ENCODE data around the gene PABPC3.

PABPC3 gene

GRCh38 chr13:25135896-25136295 is 40.0 kb downstream of the PABPC3 start:
- no peak for TF ChIP-seq CTCF (IDR thresholded peaks at IDR 0.05; ENCODE audit: low read depth, low read length, missing control alignments)
- in situ Hi-C loops (cut with HindIII; ENCODE audit: low sequenced_read_pairs) = no loop called here
- no peak overlapping the region for H3K4me3 ChIP-seq (ENCODE audit: low read depth, low read length)
- no peak for DNase-seq (ENCODE audit: low read depth)

GRCh38 chr13:25136880-25137787 is 41.2 kb downstream of the PABPC3 start:
- no peak for DNase-seq (ENCODE audit: low read depth)

GRCh38 chr13:25137788-25138115 is 41.8 kb downstream of the PABPC3 start:
- in situ Hi-C loops (cut with HindIII; ENCODE audit: low sequenced_read_pairs) = no loop called here
- H3K4me3 ChIP-seq (ENCODE audit: low read depth, low read length) = no peak overlapping the region
- no peak for TF ChIP-seq CTCF (IDR thresholded peaks at IDR 0.05; ENCODE audit: low read depth, low read length, missing control alignments)
- no peak for DNase-seq (ENCODE audit: low read depth)

More at GRCh38 chr13:25136880-25137787, 41.2 kb downstream of the PABPC3 start:
- in situ Hi-C loops (cut with HindIII; ENCODE audit: low sequenced_read_pairs) = no loop called here
- no peak for TF ChIP-seq CTCF (IDR thresholded peaks at IDR 0.05; ENCODE audit: low read depth, low read length, missing control alignments)
- no peak overlapping the region for H3K4me3 ChIP-seq (ENCODE audit: low read depth, low read length)

- in situ Hi-C loops (cut with HindIII; ENCODE audit: low sequenced_read_pairs) = no loop called here
- DNase-seq (ENCODE audit: low read depth) = no peak
Measured at GRCh38 chr13:25141042-25141441, 45.1 kb downstream of the PABPC3 start.

GRCh38 chr13:25143706-25144105 is 47.8 kb downstream of the PABPC3 start:
- in situ Hi-C loops (cut with HindIII; ENCODE audit: low sequenced_read_pairs) = no loop called here
- TF ChIP-seq CTCF (IDR thresholded peaks at IDR 0.05; ENCODE audit: low read depth, low read length, missing control alignments) = no peak
- no peak for DNase-seq (ENCODE audit: low read depth)
- no peak overlapping the region for H3K4me3 ChIP-seq (ENCODE audit: low read depth, low read length)

More at GRCh38 chr13:25141042-25141441, 45.1 kb downstream of the PABPC3 start:
- no peak overlapping the region for H3K4me3 ChIP-seq (ENCODE audit: low read depth, low read length)
- TF ChIP-seq CTCF (IDR thresholded peaks at IDR 0.05; ENCODE audit: low read depth, low read length, missing control alignments) = no peak

- no peak overlapping the region for H3K4me3 ChIP-seq (ENCODE audit: low read depth, low read length)
- DNase-seq (ENCODE audit: low read depth) = no peak
- in situ Hi-C loops (cut with HindIII; ENCODE audit: low sequenced_read_pairs) = no loop called here
- TF ChIP-seq CTCF (IDR thresholded peaks at IDR 0.05; ENCODE audit: low read depth, low read length, missing control alignments) = no peak
Measured at GRCh38 chr13:25147638-25148401, 51.9 kb downstream of the PABPC3 start.
